H1 (cell line): ENCODE measurements around the gene EIF2B1.

ENCODE experiments used
- ATF3 ChIP-seq: IDR thresholded peaks from 2 replicates; pipeline ENCODE4 v1.6.1; 2011; ENCODE audit warnings: low read depth, mild to moderate bottlenecking, low read length; ENCODE audit not compliant: insufficient read depth
- CBX8 ChIP-seq: fragments of 300-800, 300-1000 bp; sonication (generic); IDR thresholded peaks from 2 replicates; pipeline ENCODE4 v1.7.1; 2016; ENCODE audit warnings: low read depth, low read length, borderline replicate concordance
- CTCF ChIP-seq, 3 experiments: IDR thresholded peaks; 1 replicate in 2 of 3; 2 replicates in 1 of 3; pipeline versions ENCODE4 v1.5.1 to v1.6.1; 2011; ENCODE audit warnings: low read length in 3 of 3, mild to moderate bottlenecking in 3 of 3, inconsistent platforms in 2 of 3, low read depth in 1 of 3, moderate library complexity in 1 of 3; ENCODE audit not compliant: insufficient read depth in 1 of 3; ENCODE audit errors: control extremely low read depth in 1 of 3
- JUND ChIP-seq: IDR thresholded peaks from 2 replicates; pipeline ENCODE4 v1.6.1; 2011; ENCODE audit warnings: mild to moderate bottlenecking, improper control_type of control experiment, low read length
- MAX ChIP-seq: IDR thresholded peaks from 2 replicates; pipeline ENCODE4 v1.6.1; 2012; ENCODE audit warnings: inconsistent platforms
- NRF1 ChIP-seq: IDR thresholded peaks from 2 replicates; pipeline ENCODE4 v1.6.1; 2011; ENCODE audit warnings: mild to moderate bottlenecking, low read depth, low read length, improper control_type of control experiment
- POLR2A ChIP-seq, 2 experiments: IDR thresholded peaks; 1 replicate in 1 of 2; 2 replicates in 1 of 2; pipeline ENCODE4 v1.6.1; 2011; ENCODE audit warnings: low read depth in 2 of 2, low read length in 2 of 2, mild to moderate bottlenecking in 2 of 2; ENCODE audit errors: control extremely low read depth in 1 of 2
- POU5F1 ChIP-seq: IDR thresholded peaks from 2 replicates; pipeline ENCODE4 v1.6.1; 2011; ENCODE audit warnings: low read depth, mild to moderate bottlenecking, low read length, moderate library complexity
- SIN3A ChIP-seq, 2 experiments: IDR thresholded peaks in 1 of 2; conservative IDR thresholded peaks in 1 of 2; 2 replicates each; pipeline ENCODE4 v1.6.1; 2011 to 2012; ENCODE audit warnings: low read length in 2 of 2, improper control_type of control experiment in 1 of 2, low read depth in 1 of 2, mild to moderate bottlenecking in 1 of 2
- SP2 ChIP-seq: IDR thresholded peaks from 2 replicates; pipeline ENCODE4 v1.6.1; 2012; ENCODE audit warnings: mild to moderate bottlenecking, low read length, inconsistent platforms
- SUZ12 ChIP-seq: fragments of 200-600 bp; sonication (generic); IDR thresholded peaks from 2 replicates; pipeline ENCODE4 v1.6.1; 2012; ENCODE audit warnings: mild to moderate bottlenecking, inconsistent platforms, low read length, moderate library complexity, mixed read lengths
- TCF12 ChIP-seq: IDR thresholded peaks from 2 replicates; pipeline ENCODE4 v1.6.1; 2011; ENCODE audit warnings: low read depth, mild to moderate bottlenecking, low read length
- ZNF274 ChIP-seq: IDR thresholded peaks from 2 replicates; pipeline ENCODE4 v1.7.0; 2012; ENCODE audit warnings: low read length, borderline replicate concordance; ENCODE audit errors: extremely low read depth

GRCh38 chr12:123601602-123602489, 31.6 kb downstream of the EIF2B1 start, which contains the start of gene DDX55:
- TF ChIP-seq SUZ12 (no peak), POU5F1 (no peak), NRF1 (no peak), SIN3A (conservative IDR thresholded peaks at IDR 0.05 in 1 of 2, IDR thresholded peaks at IDR 0.05 in 1 of 2; ENCODE audit: low read depth in 1 of 2, low read length in 2 of 2) (peak; percentile 83 to 94; a peak in 3 of 4 replicates), ATF3 (peak; percentile 78), TCF12 (no peak), ZNF274 (no peak), CTCF (IDR thresholded peaks at IDR 0.05; ENCODE audit: control extremely low read depth in 1 of 3, insufficient read depth in 1 of 3, low read depth in 1 of 3, low read length in 3 of 3) (peak; percentile 6 to 13 (median 9); a peak in 2 of 4 replicates), JUND (no peak), SP2 (no peak), POLR2A (IDR thresholded peaks at IDR 0.05; ENCODE audit: control extremely low read depth in 1 of 2, low read depth in 2 of 2, low read length in 2 of 2) (peak; percentile 52 to 84; a peak in 2 of 3 replicates), MAX (peak; percentile 86), CBX8 (no peak)
